ENCODE results near the gene NANOS3. TPM values are rescaled to one million over a fixed set of nuclear protein-coding genes. Genes with fewer than 3 reads are reported as not detected.
A peak's percentile ranks its signal among the peaks of the same experiment; 100 is the strongest.

NANOS3 gene
- total and polyA plus RNA-seq, 2 of the 13 experiments (the other 11 are each of a cell fraction or from before 2014, with no cell fraction given) = 0.21 TPM; not detected in 1

GRCh38 chr19:13905634-13906520, 28.9 kb downstream of the NANOS3 start, which contains the start of the genes BRME1 and CC2D1A (continued):
- TF ChIP-seq ARHGAP35 (CRISPR knock-in tag; IDR thresholded peaks at IDR 0.05; ENCODE audit: borderline replicate concordance) (peak; percentile 89), ZNF160 (CRISPR knock-in tag; IDR thresholded peaks at IDR 0.05) (0 out of 2 replicates have a peak, but pooled peaks have one; percentile 55), KLF9 (CRISPR knock-in tag; IDR thresholded peaks at IDR 0.05; ENCODE audit: low read depth) (0 out of 2 replicates have a peak, but pooled peaks have one; percentile 51), ZBTB25 (CRISPR knock-in tag; IDR thresholded peaks at IDR 0.05) (peak; percentile 89), REST (IDR thresholded peaks at IDR 0.05; ENCODE audit: borderline replicate concordance in 1 of 2, low read depth in 1 of 2, low read length in 2 of 2) (no peak), GATA4 (IDR thresholded peaks at IDR 0.05; ENCODE audit: borderline replicate concordance, low read depth) (no peak), ZNF678 (CRISPR knock-in tag; IDR thresholded peaks at IDR 0.05) (no peak), ZNF549 (CRISPR knock-in tag; IDR thresholded peaks at IDR 0.05) (no peak), FOXA1 (IDR thresholded peaks at IDR 0.05) (no peak), FOXA1 (CRISPR knock-in tag; IDR thresholded peaks at IDR 0.05) (peak; percentile 48; the same call in 1 of the 2 replicates), ZBTB44 (CRISPR knock-in tag; IDR thresholded peaks at IDR 0.05) (no peak), ATM (IDR thresholded peaks at IDR 0.05; ENCODE audit: borderline replicate concordance) (no peak), HNF4G (IDR thresholded peaks at IDR 0.05; ENCODE audit: borderline replicate concordance, low read depth, low read length) (no peak), HNF4G (CRISPR knock-in tag; IDR thresholded peaks at IDR 0.05; ENCODE audit: borderline replicate concordance, low read depth) (no peak), HDAC1 (CRISPR knock-in tag; IDR thresholded peaks at IDR 0.05) (peak; percentile 70), ZNF138 (CRISPR knock-in tag; IDR thresholded peaks at IDR 0.05; ENCODE audit: low read depth) (peak; percentile 99), RBFOX2 (IDR thresholded peaks at IDR 0.05; ENCODE audit: low read depth, low read length) (peak; percentile 92), ZNF230 (CRISPR knock-in tag; IDR thresholded peaks at IDR 0.05) (no peak; the same call in 1 of the 2 replicates), CREB1 (IDR thresholded peaks at IDR 0.05) (peak; percentile 53; the same call in 1 of the 2 replicates), CREB1 (CRISPR knock-in tag; IDR thresholded peaks at IDR 0.05) (no peak)
- TF ChIP-seq, protein P1, sequence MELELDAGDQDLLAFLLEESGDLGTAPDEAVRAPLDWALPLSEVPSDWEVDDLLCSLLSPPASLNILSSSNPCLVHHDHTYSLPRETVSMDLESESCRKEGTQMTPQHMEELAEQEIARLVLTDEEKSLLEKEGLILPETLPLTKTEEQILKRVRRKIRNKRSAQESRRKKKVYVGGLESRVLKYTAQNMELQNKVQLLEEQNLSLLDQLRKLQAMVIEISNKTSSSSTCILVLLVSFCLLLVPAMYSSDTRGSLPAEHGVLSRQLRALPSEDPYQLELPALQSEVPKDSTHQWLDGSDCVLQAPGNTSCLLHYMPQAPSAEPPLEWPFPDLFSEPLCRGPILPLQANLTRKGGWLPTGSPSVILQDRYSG (CRISPR knock-in tag; IDR thresholded peaks at IDR 0.05) = no peak
- TF ChIP-seq, protein P2, sequence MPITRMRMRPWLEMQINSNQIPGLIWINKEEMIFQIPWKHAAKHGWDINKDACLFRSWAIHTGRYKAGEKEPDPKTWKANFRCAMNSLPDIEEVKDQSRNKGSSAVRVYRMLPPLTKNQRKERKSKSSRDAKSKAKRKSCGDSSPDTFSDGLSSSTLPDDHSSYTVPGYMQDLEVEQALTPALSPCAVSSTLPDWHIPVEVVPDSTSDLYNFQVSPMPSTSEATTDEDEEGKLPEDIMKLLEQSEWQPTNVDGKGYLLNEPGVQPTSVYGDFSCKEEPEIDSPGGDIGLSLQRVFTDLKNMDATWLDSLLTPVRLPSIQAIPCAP (CRISPR knock-in tag; IDR thresholded peaks at IDR 0.05; ENCODE audit: low read depth) = no peak

All from HepG2 (cell line).